Upper lobe of left lung (tissue), 6 donors: ENCODE data around the gene SNAP47. TPM values are rescaled to one million over a fixed set of nuclear protein-coding genes. Genes with fewer than 3 reads are reported as not detected.

Source experiments
- ATAC-seq, 2 donors: fragments of 200-7000 bp; cut with Tn5 transposase; one replicate each; pipeline ENCODE4 v1.9.1; 2022; ENCODE audit warnings: mild to moderate bottlenecking in 2 of 2, moderate library complexity in 2 of 2; ENCODE audit not compliant: low FRiP score in 2 of 2
- DNase-seq, 2 donors: peaks; one replicate each; pipeline ENCODE4 v3.0.0-alpha.2; 2019 to 2020
- H3K27ac ChIP-seq, 4 donors: fragments of 200-600 bp; sonication (generic); one replicate each; pipeline ENCODE4 v1.5.1; 2016 to 2019
- H3K27me3 ChIP-seq, 4 donors: fragments of 200-600 bp; sonication (generic); one replicate each; pipeline ENCODE4 v1.5.1; 2017 to 2019
- H3K36me3 ChIP-seq, 4 donors: fragments of 200-600 bp; sonication (generic); one replicate each; pipeline ENCODE4 v1.5.1; 2016 to 2019
- H3K4me1 ChIP-seq, 4 donors: fragments of 200-600 bp; sonication (generic); one replicate each; pipeline ENCODE4 v1.5.1; 2018 to 2019
- H3K4me3 ChIP-seq, 4 donors: fragments of 200-600 bp; sonication (generic); one replicate each; pipeline ENCODE4 v1.5.1; 2017 to 2019; ENCODE audit warnings: mild to moderate bottlenecking in 2 of 4, moderate library complexity in 1 of 4
- H3K9me3 ChIP-seq, 4 donors: fragments of 200-600 bp; sonication (generic); one replicate each; pipeline ENCODE4 v1.5.1; 2018 to 2019
- EP300 ChIP-seq, 4 donors: sonication (generic); formaldehyde crosslinking; IDR thresholded peaks; one replicate each; pipeline ENCODE4 v1.5.1; 2017; ENCODE audit warnings: antibody characterized with exemption in 4 of 4, control low read depth in 2 of 4
- POLR2A ChIP-seq, 4 donors: fragments of 450-650 bp; IDR thresholded peaks; one replicate each; pipeline ENCODE4 v1.5.1; 2016 to 2017; ENCODE audit warnings: antibody characterized with exemption in 4 of 4, mild to moderate bottlenecking in 2 of 4
- POLR2AphosphoS5 ChIP-seq, 2 donors: sonication (generic); formaldehyde crosslinking; IDR thresholded peaks; one replicate each; pipeline ENCODE4 v1.5.1; 2017; ENCODE audit warnings: antibody characterized with exemption in 2 of 2
- WGBS, 2 donors: methylation state at CpG; one replicate each; pipeline ENCODE4 v1.1.5; 2017 to 2018; 5-methylcytosine and 5-hydroxymethylcytosine counted together
- total RNA-seq, 6 donors: library from RNA; depleted of rRNA in 4 of 6; stranded (reverse); fragments of >200 nt in 4 of 6; gene quantifications; one replicate each; pipeline versions ENCODE4 v1.1.0 to v1.2.1, GENCODE V29; 2016 to 2021
- TF ChIP-seq, protein P1 (sequence below), 6 experiments: fragments of 450-650 bp in 4 of 6; fragments of 200-600 bp in 2 of 6; sonication (generic) in 2 of 6; IDR thresholded peaks; one replicate each; pipeline ENCODE4 v1.5.1; 2016 to 2019; ENCODE audit warnings: antibody characterized with exemption in 6 of 6
- donor health status: DM: no; HTN: no; CAD: no; lungs with moderate emphysema.
- donor health status: DM: no; HTN: yes; CAD: no; lungs with severe emphysema.

SNAP47 gene
- total RNA-seq, 6 donors from 2014 or later = 26.7 to 62.9 (median 35.1) TPM

DNA sequence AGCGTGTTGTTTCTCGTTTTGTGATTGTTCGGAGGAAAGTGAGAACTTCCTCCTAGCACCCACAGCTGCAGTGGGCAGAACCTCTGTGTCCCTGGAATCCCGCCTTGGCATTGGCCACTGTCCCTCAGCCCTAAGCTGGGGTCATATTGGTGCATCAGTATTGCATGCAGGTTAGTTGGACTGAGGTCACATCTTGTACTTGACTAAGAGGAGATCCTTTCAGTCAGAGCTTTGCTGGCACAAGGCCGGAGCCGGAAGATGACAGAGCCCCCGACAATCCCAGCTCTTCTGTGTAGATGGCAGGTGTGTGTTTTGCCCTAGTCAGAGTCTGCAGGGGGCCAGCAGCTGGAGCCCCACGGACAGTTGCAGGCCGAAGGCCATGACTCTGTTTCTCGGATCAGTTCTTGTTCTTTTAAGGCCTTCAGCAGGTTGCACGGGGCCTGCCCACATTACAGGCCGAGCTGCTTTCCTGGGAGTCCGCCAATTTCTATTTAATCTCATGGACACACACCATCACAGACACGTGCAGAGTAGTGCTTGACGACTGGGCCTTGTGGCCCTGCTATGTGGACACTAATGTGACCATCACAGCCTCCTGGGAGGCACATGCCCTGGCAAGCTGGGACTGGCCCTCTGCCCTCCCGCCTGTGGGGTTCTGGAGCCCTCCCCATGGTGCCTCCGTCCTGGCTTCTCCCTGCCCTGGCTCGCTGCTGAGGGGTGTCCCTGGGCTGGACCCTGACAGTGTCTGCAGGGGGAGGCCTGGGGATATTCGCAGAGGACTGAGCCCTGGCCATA lies 14.9 kb downstream of the SNAP47 start:
- DNase-seq (no peak), ATAC-seq (no peak)
- Histone ChIP-seq H3K27ac (no peak overlapping the region), H3K4me1 (peaks cover 9 to 24% (median 10%) of the 10 kb centered on the region in 4 donors), H3K4me3 (no peak overlapping the region), H3K9me3 (no peaks in the 10 kb centered on the region), H3K36me3 (peaks cover 2 to 33% (median 17%) of the 10 kb centered on the region in 4 donors), H3K27me3 (no peaks in the 10 kb centered on the region)
- 81 to 94% methylated on average over 18 to 19 of the region's 19 CpGs for WGBS, 2 donors
- TF ChIP-seq EP300 (IDR thresholded peaks at IDR 0.05) = no peak
- no peak for TF ChIP-seq POLR2AphosphoS5 (IDR thresholded peaks at IDR 0.05)
- TF ChIP-seq POLR2A (IDR thresholded peaks at IDR 0.05) = no peak
- TF ChIP-seq, protein P1, sequence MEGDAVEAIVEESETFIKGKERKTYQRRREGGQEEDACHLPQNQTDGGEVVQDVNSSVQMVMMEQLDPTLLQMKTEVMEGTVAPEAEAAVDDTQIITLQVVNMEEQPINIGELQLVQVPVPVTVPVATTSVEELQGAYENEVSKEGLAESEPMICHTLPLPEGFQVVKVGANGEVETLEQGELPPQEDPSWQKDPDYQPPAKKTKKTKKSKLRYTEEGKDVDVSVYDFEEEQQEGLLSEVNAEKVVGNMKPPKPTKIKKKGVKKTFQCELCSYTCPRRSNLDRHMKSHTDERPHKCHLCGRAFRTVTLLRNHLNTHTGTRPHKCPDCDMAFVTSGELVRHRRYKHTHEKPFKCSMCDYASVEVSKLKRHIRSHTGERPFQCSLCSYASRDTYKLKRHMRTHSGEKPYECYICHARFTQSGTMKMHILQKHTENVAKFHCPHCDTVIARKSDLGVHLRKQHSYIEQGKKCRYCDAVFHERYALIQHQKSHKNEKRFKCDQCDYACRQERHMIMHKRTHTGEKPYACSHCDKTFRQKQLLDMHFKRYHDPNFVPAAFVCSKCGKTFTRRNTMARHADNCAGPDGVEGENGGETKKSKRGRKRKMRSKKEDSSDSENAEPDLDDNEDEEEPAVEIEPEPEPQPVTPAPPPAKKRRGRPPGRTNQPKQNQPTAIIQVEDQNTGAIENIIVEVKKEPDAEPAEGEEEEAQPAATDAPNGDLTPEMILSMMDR (IDR thresholded peaks at IDR 0.05) = no peak

DNA sequence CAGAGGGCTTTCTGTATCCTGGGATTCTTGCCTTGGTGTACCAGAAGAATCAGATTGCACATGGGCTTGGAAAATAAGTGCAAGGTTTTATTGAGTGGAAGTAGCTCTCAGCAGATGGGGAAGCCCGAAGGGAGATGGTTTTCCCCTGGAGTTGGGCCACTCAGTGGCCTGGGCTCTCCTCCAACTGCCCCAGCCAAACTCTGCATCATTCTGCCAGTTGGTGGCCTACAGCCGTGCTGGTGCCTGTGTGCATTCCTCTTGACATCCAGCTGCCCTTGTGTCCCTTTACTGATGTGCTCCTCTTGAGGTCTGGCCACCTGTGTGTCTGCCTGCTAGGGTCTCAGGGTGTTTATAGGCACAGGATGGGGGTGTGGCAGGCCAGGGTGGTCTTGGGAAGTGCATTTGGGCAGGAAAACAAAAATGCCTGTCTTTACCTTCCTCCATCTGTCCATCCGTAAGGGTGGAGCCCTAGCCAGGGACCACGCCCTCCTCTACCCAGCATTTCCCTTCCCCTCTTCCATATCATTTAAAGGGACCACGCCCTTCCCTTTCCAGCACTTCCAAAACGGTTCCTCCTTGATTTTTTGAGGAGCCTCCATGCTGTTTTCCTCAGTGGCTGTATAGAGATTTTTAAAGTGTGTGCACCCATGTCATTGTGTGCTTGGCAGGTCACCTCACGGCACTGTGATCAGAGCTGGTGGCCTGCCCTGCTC lies 18.9 kb downstream of the SNAP47 start:
- no peak for ATAC-seq
- Histone ChIP-seq H3K36me3 (peaks cover 0 to 27% (median 13%) of the 10 kb centered on the region in 4 donors), H3K9me3 (no peaks in the 10 kb centered on the region), H3K4me1 (peaks cover 9 to 13% (median 12%) of the 10 kb centered on the region in 4 donors), H3K4me3 (no peak overlapping the region), H3K27me3 (no peaks in the 10 kb centered on the region), H3K27ac (no peak overlapping the region)
- DNase-seq = no peak
- 52 to 62% methylated on average over 7 of the region's 7 CpGs for WGBS, 2 donors
- TF ChIP-seq, protein P1 (IDR thresholded peaks at IDR 0.05) = no peak
- TF ChIP-seq POLR2AphosphoS5 (IDR thresholded peaks at IDR 0.05) (no peak), POLR2A (IDR thresholded peaks at IDR 0.05) (no peak), EP300 (IDR thresholded peaks at IDR 0.05) (no peak)

DNA sequence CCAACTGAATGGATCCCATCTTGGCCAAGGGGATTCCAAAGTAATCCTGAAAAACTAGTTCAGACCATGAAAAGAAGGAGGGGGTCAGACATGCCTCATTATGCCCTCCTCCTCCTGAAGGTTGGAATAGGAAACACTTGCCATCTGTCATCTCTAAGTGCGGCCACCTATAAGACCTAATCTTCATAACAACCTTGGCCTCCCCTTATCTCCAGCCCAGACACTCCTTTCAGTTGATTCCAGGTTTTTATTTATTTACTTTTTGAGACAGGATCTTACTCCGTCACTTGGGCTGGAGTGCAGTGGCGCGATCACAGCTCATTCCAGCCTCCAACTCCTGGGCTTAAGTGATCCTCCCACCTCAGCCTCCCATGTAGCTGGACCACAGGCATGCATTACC lies 19.7 kb downstream of the SNAP47 start:
- H3K4me3 ChIP-seq = no peak overlapping the region
- H3K27me3 ChIP-seq = no peaks in the 10 kb centered on the region
- DNase-seq = no peak
- no peaks in the 10 kb centered on the region for H3K9me3 ChIP-seq
- H3K27ac ChIP-seq = no peak overlapping the region
- H3K36me3 ChIP-seq = peaks cover 0 to 32% (median 20%) of the 10 kb centered on the region in 4 donors
- ATAC-seq = no peak
- peaks cover 9 to 13% (median 11%) of the 10 kb centered on the region in 4 donors for H3K4me1 ChIP-seq
- TF ChIP-seq, protein P1 (IDR thresholded peaks at IDR 0.05) = no peak
- no peak for TF ChIP-seq POLR2A (IDR thresholded peaks at IDR 0.05)
- no peak for TF ChIP-seq EP300 (IDR thresholded peaks at IDR 0.05)
- no peak for TF ChIP-seq POLR2AphosphoS5 (IDR thresholded peaks at IDR 0.05)
- 88 to 92% methylated on average over 4 of the region's 4 CpGs for WGBS, 2 donors

DNA sequence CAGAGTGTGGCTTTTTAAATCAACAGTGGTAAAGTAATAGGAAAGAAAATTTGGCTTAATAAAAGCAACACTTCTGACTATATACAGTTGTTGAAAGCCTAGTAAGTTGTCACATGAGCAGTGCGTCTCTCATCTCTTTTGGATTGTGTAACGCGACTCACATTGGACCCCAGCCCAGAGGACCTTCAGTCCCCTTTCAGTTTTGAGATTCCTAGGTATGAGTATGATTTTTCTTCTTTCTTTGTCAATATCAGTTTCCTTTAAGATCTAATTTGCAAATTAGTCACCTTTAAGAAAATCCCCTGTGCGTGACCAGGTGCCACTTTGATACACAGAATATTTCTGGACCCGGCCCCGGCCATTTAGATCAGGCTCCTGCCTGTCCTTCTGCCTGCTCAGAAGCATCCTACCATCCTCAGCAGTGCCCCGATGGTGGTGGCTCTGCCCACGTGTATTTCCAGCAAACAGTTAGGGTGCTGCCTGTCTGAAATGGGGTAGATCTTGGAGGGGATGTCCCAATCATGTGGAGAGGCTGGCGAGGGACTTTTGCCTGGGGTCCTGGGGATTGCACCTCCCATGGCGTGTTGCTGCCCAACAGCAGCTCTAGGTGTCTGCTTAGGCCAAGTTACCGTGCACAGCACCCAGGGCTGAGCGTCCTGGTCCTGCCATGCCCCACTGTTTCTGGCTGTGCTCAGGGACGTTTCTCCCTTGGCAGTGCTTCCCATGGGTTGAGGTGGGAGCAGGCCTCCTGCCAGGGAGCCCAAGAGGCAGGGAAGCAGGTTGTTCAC lies 21.1 kb downstream of the SNAP47 start:
- no peak overlapping the region for H3K27ac ChIP-seq
- 75 to 76% methylated on average over 12 of the region's 13 CpGs for WGBS, 2 donors
- no peak overlapping the region for H3K4me3 ChIP-seq
- ATAC-seq (no peak), DNase-seq (no peak)
- peaks cover 9 to 13% (median 11%) of the 10 kb centered on the region in 4 donors for H3K4me1 ChIP-seq
- H3K27me3 ChIP-seq = no peaks in the 10 kb centered on the region
- no peaks in the 10 kb centered on the region for H3K9me3 ChIP-seq
- TF ChIP-seq, protein P1 (IDR thresholded peaks at IDR 0.05) = no peak
- TF ChIP-seq POLR2AphosphoS5 (IDR thresholded peaks at IDR 0.05) = no peak
- no peak for TF ChIP-seq EP300 (IDR thresholded peaks at IDR 0.05)
- TF ChIP-seq POLR2A (IDR thresholded peaks at IDR 0.05) = no peak
- peaks cover 0 to 30% (median 17%) of the 10 kb centered on the region in 4 donors for H3K36me3 ChIP-seq
